HG03060 (cell line): ENCODE measurements around the gene POC5.

Experiments used
- ATAC-seq: cut with Tn5 transposase; IDR thresholded peaks from one replicate; pipeline ENCODE4 v1.9.1; 2021; ENCODE audit warnings: low read depth, moderate number of reproducible peaks; ENCODE audit not compliant: unreplicated experiment

POC5 gene

GRCh38 chr5:75663579-75664284 is 53.5 kb downstream of the POC5 start:
- no peak for ATAC-seq

GRCh38 chr5:75662061-75662460 is 55.2 kb downstream of the POC5 start:
- ATAC-seq: no peak

DNA sequence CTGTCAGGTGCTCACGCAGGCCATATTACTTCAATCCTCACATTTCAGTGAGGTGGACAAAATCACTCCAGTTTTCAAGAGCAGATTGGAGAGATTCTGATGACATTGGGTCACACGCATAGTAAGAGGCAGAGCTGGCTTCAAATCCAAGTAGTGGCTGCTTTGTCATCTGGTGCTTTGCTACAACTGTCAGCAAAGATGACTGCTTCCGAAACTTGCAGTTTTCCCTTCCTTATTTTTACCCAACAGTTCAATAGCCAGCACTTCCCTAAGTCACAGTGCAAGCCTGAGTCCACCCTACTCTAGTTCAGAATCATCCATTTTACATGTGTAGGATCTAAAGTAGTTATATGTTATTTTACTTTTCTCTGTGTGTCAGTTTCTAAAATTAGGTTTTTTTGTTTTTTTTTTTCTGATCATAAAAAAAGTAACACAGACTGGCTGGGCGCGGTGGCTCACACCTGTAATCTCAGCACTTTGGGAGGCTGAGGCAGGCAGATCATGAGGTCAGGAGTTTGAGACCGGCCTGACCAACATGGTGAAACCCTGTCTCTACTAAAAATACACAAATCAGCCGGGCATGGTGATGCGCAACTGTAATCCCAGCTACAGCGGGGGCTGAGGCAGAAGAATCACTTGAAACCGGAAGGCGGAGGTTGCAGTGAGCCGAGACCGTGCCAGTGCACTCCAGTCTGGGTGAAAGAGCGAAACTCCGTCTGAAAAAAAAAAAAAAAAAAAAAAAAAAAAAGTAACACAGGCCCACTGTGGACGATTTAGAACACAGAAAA is 56.4 kb downstream of the POC5 start:
- no peak for ATAC-seq

DNA sequence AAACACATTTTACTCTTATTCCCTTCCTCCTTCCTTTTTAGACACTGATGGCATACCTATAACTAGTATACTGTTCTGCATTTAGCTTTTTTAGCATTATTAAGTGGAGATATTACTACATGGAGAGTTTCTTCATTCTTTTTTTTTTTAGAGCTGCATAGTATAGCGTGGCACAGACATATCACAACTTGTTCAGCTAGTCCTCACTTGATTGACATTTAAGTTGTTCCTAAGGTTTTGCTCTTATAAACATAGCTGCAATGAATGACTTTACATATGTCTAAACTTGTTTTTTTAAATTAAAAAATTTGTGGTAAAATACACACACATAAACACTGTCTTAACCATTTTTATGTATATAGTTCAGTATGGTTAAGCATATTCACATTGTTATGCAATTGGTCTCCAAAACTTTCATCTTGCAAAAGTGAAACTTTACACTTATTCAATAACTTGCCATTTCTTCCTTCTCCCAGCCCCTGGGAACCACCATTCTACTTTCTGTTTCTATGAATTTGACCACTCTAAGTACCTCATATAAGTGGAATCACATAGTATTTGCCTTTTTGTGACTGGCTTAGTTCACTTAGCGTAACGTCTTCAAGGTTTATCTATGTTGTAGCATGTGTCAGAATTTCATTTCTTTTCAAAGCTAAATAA is 57.3 kb downstream of the POC5 start:
- no peak for ATAC-seq

- no peak for ATAC-seq
These were observed 60.8 kb downstream of the POC5 start for GRCh38 chr5:75656311-75657003.

- no peak for ATAC-seq
These were observed 62.4 kb downstream of the POC5 start for GRCh38 chr5:75654693-75655295.

DNA sequence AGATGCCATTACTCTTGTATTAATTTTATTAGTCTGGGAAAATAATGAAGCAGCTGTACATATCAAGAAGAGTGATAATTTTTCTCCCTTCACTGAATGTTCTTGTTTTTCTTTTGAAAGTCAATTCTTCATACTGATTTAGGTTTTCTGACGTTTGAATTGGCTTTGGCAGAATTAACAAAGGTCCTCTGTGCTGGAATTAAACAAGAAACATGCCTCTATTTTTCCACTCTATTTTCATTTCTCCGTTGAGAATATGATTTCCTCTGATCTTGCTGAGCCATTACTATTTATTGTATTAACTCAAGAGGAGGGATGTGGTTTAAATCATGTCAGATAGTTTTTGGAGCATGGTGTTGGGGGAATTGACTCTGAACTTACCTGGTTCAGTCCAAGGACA is 63.7 kb downstream of the POC5 start:
- no peak for ATAC-seq

DNA sequence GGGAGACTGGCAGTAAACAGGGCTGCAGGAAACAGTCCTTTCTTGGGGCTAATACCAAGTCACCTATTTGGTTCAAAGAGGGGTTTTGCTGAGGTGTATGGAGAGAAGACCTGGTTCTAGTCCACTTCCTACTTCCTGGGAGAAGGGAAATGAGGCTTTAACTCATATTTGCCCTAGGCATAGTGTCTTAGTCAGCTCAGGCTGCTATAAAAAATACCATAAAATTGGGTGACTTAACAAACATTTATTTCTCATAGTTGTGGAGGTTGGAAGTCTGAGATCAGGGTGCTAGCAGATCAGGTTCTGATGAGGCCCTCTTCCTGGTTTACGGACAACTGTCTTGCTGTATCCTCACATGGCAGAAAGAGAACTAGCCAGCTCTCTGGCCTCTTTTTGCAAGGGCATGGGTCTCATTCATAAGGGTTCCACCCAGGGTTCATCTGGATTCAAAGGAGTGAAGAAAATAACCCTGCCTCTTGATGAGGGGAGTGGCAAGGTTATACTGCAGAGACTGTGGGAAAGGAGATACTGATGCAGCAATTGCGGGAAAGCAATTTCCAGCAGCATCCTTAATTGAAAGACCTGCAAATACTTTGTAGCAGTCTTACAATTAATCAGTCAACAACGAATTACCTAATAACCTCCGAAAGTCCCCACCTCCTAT is 65.5 kb downstream of the POC5 start:
- no peak for ATAC-seq

- no peak for ATAC-seq
These were observed 68.5 kb downstream of the POC5 start for GRCh38 chr5:75648712-75649111.

DNA sequence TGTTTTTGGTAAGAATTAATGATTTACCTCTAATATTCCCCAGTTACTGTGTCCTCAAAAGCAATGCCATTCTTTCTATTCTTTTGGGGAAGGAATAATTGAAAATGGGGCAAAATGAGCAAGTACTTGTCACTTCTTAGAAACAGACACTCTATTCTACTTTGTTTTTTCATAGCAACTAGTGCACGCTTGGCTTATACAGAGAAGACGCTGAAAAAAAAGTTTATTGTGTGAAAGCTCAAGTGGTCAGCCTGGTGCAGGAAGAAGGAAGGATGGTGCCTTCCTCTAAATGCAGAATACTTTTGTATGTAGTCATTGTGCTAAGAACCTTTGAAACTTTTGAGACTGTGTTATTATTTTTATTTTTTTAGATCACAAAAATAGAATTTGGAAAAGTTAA is 76.4 kb downstream of the POC5 start:
- no peak for ATAC-seq

GRCh38 chr5:75640395-75640794 is 76.8 kb downstream of the POC5 start:
- ATAC-seq: no peak

DNA sequence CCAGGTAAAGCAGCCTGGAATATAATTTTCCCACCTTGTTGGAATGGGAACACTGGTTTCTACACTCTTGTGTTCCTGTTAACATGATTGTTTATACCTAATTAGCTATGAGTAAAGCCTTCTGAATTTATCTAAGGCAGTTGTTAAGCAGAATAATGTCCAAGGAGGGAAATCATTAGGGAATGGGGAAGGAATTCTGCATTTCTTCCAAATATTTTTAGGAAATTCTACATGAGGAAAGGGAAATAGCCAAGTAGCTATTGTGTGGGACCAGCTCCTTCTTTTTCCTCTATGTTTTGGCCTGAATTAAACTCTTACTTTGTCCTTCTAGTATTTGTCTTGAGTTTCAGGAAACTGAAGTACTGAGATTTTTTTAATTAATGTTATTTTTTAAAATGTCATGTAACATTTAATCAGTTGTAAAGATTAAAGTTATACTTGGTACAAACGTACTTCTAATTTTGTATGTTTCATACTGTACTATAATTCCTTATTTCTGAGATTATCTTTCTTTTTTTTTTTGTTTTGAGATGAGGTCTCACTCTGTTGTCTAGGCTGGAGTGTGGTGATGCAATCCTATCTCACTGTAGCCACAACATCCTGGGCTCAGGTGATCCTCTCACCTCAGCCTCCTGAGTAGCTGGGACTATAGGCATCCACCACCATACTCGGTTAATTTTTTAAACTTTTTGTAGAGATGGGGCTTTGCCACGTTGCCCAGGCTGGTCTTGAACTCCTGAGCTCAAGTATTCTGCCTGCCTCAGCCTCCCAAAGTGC is 77.5 kb downstream of the POC5 start:
- no peak for ATAC-seq

DNA sequence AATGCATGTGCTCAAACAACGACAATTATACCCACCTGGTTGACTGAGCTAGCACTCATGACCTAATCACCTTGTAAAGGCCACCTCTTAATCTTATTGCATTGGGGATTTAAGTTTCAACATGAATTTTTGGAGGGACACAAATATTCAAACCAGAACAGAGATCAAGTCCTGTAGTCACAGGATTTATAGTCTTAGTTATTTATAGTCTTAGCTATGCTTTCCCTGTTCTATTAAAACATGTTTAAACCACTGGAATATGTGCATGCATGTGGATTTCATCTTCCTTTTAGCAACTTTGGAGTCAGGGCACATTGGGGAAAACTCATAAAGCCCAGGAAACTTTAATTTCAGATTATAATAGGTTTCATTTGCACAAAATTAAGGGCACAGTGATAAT is 79.3 kb downstream of the POC5 start:
- ATAC-seq: no peak

DNA sequence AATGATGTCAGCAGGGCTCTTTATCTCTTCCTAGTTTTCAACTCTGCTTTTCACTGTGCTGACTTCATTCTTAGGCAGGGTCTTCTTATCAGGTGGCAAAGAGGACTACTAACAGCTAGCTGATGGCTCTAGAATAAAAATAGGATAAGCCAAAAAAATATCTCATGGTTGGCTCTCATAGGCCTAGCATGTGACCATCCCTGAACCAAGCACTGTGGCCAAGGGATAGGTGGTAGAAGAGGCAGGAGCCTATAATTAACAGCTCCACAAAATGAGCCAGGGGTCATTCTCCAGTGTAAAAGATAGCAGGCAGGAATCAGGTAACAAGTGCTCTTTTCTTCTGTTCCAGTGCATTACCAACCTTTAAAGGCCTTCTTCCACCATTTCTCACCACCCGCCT is 84.9 kb downstream of the POC5 start:
- no peak for ATAC-seq

GRCh38 chr5:75630875-75631274 is 86.4 kb downstream of the POC5 start:
- no peak for ATAC-seq

GRCh38 chr5:75627801-75628200 is 89.4 kb downstream of the POC5 start:
- ATAC-seq: no peak

DNA sequence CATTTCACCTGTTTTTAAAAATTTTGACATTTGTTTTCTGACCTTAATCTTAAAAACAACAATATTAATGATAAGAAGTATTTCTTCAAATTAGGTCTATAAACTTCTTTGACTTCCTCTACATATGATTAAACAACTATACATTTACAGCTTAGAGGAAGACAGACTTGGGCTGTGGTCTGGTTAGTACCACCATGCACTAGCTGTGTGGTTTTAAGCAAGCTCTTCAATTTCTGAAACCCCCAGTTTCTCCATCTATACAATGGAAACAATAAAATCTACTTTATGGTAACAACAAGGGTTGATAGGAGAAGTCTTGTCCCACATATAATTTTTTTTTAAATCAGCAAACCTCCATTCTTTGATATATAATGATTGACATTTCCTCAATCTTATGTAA is 90.3 kb downstream of the POC5 start:
- no peak for ATAC-seq
